ENCODE measurements around the gene ECHS1.
"Not testable (repeated sequence)": the region's sequence is repeated elsewhere in the genome, so short reads cannot be mapped to it uniquely, and the experiment has no call there.

The ECHS1 gene

GRCh38 chr10:133390597-133391248 is 17.6 kb upstream of the ECHS1 start:
- DNase-seq (ENCODE audit: extremely low read depth, low read depth) = no peak

GRCh38 chr10:133388973-133389818 is 16.0 kb upstream of the ECHS1 start:
- no peak for DNase-seq (ENCODE audit: extremely low read depth, low read depth)
- TF ChIP-seq CTCF (IDR thresholded peaks at IDR 0.05; ENCODE audit: low read depth, low read length) = no peak

More at GRCh38 chr10:133390597-133391248, 17.6 kb upstream of the ECHS1 start:
- no peak for TF ChIP-seq CTCF (IDR thresholded peaks at IDR 0.05; ENCODE audit: low read depth, low read length)

- TF ChIP-seq CTCF (IDR thresholded peaks at IDR 0.05; ENCODE audit: low read depth, low read length) = no peak
- no peak for DNase-seq (ENCODE audit: extremely low read depth, low read depth)
Measured at GRCh38 chr10:133388236-133388972, 15.2 kb upstream of the ECHS1 start.

GRCh38 chr10:133386951-133387350 is 13.8 kb upstream of the ECHS1 start:
- DNase-seq (ENCODE audit: extremely low read depth, low read depth) = not testable (repeated sequence)

GRCh38 chr10:133385214-133385613 is 12.1 kb upstream of the ECHS1 start:
- DNase-seq (ENCODE audit: extremely low read depth, low read depth) = no peak
- TF ChIP-seq CTCF (IDR thresholded peaks at IDR 0.05; ENCODE audit: low read depth, low read length) = no peak

- no peak for TF ChIP-seq CTCF (IDR thresholded peaks at IDR 0.05; ENCODE audit: low read depth, low read length)
- DNase-seq (ENCODE audit: extremely low read depth, low read depth) = no peak
Measured at GRCh38 chr10:133384071-133384470, 10.9 kb upstream of the ECHS1 start.

- no peak for DNase-seq (ENCODE audit: extremely low read depth, low read depth)
- no peak for TF ChIP-seq CTCF (IDR thresholded peaks at IDR 0.05; ENCODE audit: low read depth, low read length)
Measured at GRCh38 chr10:133383551-133383950, 10.4 kb upstream of the ECHS1 start.

Data from AG09319 (cell line).